Stimulated activated CD8-positive, alpha-beta memory T cell treated with anti-CD3 and anti-CD28 coated beads, Interleukin-15, amount 100 ng/mL, for 4 hours (primary cell): ENCODE data around the gene HRH4.

ENCODE experiments used
- DNase-seq, 2 donors: peaks; one replicate each; pipeline ENCODE4 v3.0.0-alpha.2; 2020; ENCODE audit warnings: low read depth in 2 of 2

HRH4 gene

DNA sequence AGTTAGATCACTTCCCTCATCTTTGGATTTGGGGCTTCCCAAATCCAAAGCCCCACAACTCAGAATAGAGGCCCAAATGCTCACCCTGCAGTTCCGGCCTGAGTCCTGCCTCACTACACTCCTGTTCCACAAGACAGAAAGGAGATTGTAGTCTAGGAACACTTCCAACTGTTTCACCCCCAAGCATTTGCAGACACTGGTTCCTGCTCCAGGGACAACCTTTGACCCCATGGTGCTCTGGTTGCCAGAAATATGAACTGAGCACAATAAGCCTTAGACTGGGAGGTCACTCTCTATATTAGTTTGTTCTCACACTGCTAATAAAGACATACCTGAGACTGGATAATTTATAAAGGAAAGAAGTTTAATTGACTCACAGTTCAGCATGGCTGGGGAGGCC is 49.0 kb downstream of the HRH4 start:
- no peak for DNase-seq

DNA sequence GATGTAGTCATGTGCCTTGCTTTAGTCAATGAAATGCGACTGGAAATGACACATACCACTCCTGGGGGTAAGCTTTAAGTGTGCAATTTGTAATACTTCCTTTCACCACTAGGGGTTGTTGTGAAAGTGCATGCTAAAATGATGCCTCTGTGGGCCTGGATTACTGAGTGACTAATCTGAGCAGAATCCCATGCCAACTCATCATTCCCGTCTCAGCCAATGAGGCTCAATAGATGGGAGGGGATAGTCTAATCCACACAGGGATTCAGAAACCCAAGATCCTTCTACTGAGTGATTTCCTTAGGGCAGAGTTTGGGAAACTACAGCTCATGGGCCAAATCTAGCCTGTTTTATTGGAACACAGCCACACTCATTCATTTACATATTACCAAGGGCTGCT is 54.0 kb downstream of the HRH4 start:
- DNase-seq, result no peak

DNA sequence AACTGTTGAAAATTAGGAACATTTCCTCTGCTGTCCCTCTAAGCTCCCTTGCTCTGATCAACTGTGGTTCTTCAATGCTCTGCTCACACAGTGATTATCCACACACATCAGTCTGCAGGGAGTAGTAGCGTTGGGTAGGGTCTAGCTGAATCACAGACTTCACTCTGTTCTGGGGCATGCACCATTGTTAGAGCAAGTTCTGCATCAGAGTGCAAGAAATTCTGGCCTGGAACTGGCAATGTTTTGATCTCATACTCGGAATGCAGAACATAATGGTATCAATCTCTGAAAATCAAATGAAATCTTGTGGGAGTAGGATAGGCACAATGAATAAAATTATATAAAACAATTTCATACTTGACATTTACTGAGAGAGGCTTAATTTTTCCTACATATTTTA is 55.3 kb downstream of the HRH4 start:
- no peak for DNase-seq

DNA sequence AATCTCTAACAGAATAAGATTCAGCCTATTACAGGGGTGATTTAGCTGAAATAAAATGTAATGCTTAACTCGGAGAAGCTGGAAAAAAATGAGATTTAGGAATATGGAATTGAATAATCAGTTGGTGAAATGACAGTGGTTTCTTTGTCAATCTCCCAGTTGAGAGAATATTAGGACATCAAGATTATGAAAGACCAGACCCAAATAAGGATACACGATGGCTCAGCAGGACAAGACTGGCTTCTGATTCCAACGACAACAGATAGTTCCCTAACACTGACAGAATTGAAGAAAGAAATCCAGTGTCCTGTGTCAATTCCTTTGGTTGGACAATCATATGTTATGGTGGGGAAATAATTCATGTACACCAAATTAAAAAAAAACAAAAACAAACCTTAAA is 55.8 kb downstream of the HRH4 start:
- no peak for DNase-seq

DNA sequence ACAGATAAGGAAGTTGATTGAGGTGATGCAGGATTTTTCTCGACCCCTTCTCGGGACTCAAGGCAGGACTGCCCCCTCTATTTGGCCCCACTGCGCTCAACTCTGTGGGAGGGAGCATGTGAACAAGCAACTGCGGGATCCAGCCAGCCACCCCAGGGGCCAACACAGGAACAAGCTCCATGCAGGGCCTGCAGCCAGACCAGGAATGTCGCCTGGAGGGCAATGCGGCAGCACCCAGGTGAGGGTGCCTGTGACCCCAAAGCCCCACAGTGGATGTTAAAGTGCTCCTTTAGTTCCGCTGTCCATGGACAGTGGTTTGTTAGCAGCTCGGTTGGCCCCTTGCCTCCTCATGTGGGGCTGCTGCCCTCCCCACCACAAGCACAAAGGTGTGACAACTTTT is 57.1 kb downstream of the HRH4 start:
- no peak for DNase-seq

DNA sequence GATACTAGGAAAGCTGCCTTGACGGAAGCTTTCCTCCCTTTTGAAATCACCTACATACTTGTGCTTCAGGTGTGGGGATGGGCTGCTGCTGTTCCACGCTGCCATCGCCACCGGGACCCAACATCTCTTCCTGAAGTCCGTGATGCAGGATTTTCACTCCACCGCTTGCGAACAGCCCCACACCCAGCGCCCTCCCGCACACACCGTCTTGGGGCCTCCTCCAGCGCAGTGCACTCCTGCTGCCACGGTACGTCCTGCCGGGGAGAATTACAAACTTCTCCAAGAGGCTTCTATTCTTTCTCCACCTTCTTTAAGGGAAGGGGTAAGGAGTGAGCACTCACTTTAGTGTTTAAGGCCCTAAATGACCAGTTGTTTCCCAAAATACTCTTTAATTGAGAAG is 58.2 kb downstream of the HRH4 start:
- no peak for DNase-seq
